Measurements from ENCODE around the gene TTC13. TPM values are rescaled to one million over a fixed set of nuclear protein-coding genes. Genes with fewer than 3 reads are reported as not detected.
A peak's percentile ranks its signal among the peaks of the same experiment; 100 is the strongest.

Gene TTC13
- polyA plus RNA-seq, 1 of the 3 experiments (the other 2 are of a cell fraction) = 5.5 TPM

DNA sequence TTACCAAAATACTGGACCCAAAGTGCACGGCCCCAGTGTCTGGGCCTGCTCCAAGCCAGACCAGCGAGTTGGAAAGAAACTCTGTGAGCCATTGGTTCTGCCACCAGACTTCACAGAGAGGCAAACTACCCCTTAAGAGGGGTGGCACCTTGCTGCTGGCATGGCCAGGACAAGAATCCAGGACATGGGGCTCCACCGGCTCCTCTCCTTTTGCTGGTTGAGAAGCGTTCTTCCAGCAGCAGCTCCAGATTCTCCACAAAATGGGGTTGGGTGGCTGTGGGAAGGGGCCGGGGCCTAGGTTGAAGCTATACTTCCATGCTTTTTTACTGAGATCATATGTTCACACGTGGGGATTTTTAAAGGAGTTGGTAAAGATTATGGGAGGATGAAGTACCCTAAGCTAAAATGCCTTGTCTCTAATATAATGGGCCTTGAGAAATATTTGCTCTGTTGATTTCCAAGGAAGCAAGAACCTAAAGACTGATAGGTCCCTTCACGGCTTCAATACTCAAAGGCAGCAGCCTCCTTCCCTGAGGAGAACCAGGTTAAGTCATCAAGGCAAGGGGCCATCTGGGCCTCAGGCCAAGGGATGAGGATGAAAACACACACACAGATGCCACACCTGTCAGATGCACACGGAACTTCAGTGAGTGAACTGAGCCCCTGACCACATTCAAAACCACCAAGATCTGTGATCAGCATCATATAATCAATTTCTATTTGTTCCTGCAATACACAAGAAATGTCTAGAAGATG lies 113.4 kb downstream of the TTC13 start:
- 91% methylated on average over 6 of the region's 8 CpGs for WGBS (ENCODE audit: low lambda C conversion rate)
- peaks cover 21 to 22% of the 10 kb centered on the region in 2 experiments for H3K4me1 ChIP-seq (ENCODE audit: control insufficient read depth in 1 of 2, insufficient read depth in 2 of 2, low read depth in 1 of 2, low read length in 1 of 2)

More for the DNA sequence above, 113.4 kb downstream of the TTC13 start:
- Histone ChIP-seq H3K9me2 (no peaks in the 10 kb centered on the region), H3K4me3 (ENCODE audit: low read depth in 2 of 2, low read length in 1 of 2) (no peak overlapping the region), H3K4me2 (peak overlapping the region; percentile 96; the same call in 1 of the 2 replicates), H3K36me3 (replicated peaks in 1 of 2; ENCODE audit: control insufficient read depth in 1 of 2, insufficient read depth in 2 of 2, low read length in 1 of 2) (peaks cover 0 to 17% of the 10 kb centered on the region in 2 experiments), H2AFZ (ENCODE audit: low read depth) (no peak overlapping the region), H3K27me3 (ENCODE audit: insufficient read depth) (no peaks in the 10 kb centered on the region), H3K9ac (no peak overlapping the region), H3K9me3 (no peaks in the 10 kb centered on the region), H4K20me1 (ENCODE audit: insufficient read depth) (peaks cover 16% of the 10 kb centered on the region), H3K79me2 (ENCODE audit: insufficient read depth) (peaks cover 74% of the 10 kb centered on the region), H3K27ac (ENCODE audit: low read depth in 2 of 2, low read length in 1 of 2) (no peak overlapping the region), H3F3A (replicated peaks; ENCODE audit: insufficient read depth) (peaks cover 13% of the 10 kb centered on the region)
- ChIA-PET POLR2A (no interaction called here), CTCF (no interaction called here)
- no peak for DNase-seq
- TF ChIP-seq, protein P1, sequence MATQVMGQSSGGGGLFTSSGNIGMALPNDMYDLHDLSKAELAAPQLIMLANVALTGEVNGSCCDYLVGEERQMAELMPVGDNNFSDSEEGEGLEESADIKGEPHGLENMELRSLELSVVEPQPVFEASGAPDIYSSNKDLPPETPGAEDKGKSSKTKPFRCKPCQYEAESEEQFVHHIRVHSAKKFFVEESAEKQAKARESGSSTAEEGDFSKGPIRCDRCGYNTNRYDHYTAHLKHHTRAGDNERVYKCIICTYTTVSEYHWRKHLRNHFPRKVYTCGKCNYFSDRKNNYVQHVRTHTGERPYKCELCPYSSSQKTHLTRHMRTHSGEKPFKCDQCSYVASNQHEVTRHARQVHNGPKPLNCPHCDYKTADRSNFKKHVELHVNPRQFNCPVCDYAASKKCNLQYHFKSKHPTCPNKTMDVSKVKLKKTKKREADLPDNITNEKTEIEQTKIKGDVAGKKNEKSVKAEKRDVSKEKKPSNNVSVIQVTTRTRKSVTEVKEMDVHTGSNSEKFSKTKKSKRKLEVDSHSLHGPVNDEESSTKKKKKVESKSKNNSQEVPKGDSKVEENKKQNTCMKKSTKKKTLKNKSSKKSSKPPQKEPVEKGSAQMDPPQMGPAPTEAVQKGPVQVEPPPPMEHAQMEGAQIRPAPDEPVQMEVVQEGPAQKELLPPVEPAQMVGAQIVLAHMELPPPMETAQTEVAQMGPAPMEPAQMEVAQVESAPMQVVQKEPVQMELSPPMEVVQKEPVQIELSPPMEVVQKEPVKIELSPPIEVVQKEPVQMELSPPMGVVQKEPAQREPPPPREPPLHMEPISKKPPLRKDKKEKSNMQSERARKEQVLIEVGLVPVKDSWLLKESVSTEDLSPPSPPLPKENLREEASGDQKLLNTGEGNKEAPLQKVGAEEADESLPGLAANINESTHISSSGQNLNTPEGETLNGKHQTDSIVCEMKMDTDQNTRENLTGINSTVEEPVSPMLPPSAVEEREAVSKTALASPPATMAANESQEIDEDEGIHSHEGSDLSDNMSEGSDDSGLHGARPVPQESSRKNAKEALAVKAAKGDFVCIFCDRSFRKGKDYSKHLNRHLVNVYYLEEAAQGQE (IDR thresholded peaks at IDR 0.05; ENCODE audit: low read depth, low read length) = no peak
- no peak for TF ChIP-seq ELF1 (IDR thresholded peaks at IDR 0.05)
- no peak for TF ChIP-seq EZH2phosphoT487 (IDR thresholded peaks at IDR 0.05; ENCODE audit: borderline replicate concordance, low read depth)
- TF ChIP-seq SMC3 (IDR thresholded peaks at IDR 0.05; ENCODE audit: low read depth, low read length) = no peak
- no peak for TF ChIP-seq CTCF (IDR thresholded peaks at IDR 0.05)
- TF ChIP-seq FOSL2 (IDR thresholded peaks at IDR 0.05; ENCODE audit: borderline replicate concordance, low read depth) = no peak
- no peak for TF ChIP-seq CHD2 (IDR thresholded peaks at IDR 0.05; ENCODE audit: low read length, partially characterized antibody)
- TF ChIP-seq FOXM1 (IDR thresholded peaks at IDR 0.05; ENCODE audit: low read depth) = no peak
- TF ChIP-seq MEF2A (IDR thresholded peaks at IDR 0.05; ENCODE audit: borderline replicate concordance, low read depth) = no peak

All from SK-N-SH (cell line).